Fibroblast of skin of left biceps (primary cell): ENCODE results near the gene ZNF839.
"Not testable (repeated sequence)": the region's sequence is repeated elsewhere in the genome, so short reads cannot be mapped to it uniquely, and the experiment has no call there.

ENCODE experiments used
- DNase-seq, 2 experiments: peaks; one replicate each; pipeline ENCODE4 v3.0.0-alpha.2; 2013; ENCODE audit warnings: low read depth in 2 of 2

Gene ZNF839

DNA sequence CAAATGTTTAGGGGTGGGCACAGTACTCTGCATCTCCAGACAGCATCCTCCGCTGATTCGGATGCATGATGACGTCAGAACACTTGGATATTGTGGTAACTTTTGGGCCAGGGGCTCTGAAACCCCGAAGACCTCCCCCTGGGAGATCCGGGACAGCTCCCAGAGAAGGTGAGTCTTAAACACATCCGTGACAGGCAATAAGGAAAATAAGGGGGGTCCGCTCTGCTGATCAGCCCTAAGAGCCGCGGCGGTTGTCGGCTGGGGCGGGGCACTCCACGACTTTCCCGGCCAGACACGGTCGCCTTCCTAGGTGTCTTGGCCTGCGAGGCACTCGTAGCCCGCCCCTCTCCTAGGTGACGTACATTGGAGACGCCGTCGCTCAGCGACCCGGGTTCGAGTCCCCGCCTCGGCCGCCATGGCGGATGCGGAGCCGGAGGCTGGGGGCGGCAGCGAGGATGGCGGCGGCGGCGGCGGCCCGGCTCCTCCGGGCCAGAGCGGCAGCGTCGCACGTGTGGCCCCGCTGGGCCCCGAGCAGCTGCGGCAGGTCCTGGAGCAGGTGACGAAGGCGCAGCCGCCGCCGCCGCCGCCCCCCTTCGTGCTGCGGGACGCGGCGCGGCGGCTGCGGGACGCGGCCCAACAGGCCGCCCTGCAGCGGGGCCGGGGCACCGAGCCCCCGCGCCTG is at the start of gene ZNF839:
TSS of gene ZNF839 (plus strand) at position 396 of the 682 bp plus-strand sequence. CDS start at position 416, 20 bp downstream.
- DNase-seq: peak; percentile 69 to 73

DNA sequence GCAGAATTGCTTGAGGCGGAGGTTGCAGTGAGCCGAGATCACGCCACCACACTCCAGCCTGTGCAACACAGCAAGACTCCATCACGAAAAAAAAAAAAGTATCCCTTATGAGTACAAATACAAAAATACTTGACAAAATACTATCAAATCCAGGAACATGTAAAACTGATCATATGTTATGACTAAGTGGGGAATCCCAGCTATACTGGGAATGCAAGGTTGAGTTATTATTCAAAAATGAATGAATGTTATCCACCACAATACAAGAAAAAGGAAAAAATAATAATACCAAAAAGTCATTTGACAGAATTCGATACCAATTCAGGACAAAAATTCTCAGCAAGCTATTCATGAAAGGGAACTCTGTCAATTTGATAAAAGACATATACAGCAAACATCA is 47.2 kb upstream of the ZNF839 start:
- DNase-seq: no peak

- no peak for DNase-seq
Observed at GRCh38 chr14:102275866-102276265, 43.7 kb upstream of the ZNF839 start.

GRCh38 chr14:102277874-102278630 is 41.5 kb upstream of the ZNF839 start:
- DNase-seq: no peak

GRCh38 chr14:102278631-102278935 is 41.0 kb upstream of the ZNF839 start:
- DNase-seq: no peak

- DNase-seq: no peak
Observed at GRCh38 chr14:102279282-102279681, 40.3 kb upstream of the ZNF839 start.

DNA sequence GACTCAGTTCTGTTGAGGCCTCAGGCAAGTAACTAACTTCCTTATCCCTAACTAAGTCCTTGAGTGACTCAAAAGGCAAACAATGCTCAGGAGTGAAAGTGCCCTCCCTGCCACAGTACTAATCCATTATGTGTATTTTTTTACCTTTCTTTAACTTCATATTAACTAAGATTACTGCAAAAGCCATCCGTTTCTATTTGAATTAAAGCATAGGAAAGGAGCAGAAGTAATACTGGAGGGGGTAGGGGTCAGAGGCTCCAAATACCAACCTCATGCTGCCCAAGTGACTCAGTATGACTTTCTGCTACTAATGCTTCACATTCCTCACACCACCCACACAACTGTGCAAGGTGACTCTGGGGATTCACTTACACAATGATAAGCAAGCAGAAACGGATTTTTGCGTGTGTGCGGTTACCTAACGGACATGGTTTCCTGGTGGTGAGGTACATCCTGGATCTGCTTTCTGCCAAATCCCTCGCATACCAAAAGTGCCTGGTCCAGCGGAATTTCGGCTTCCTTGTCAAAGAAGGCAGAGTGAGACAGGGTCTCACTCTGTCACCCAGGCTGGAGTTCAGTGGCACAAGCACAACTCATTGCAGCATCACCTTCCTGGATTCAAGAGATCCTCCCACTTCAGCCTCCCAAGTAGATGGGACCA is 39.7 kb upstream of the ZNF839 start:
- DNase-seq: peak; percentile 77

DNA sequence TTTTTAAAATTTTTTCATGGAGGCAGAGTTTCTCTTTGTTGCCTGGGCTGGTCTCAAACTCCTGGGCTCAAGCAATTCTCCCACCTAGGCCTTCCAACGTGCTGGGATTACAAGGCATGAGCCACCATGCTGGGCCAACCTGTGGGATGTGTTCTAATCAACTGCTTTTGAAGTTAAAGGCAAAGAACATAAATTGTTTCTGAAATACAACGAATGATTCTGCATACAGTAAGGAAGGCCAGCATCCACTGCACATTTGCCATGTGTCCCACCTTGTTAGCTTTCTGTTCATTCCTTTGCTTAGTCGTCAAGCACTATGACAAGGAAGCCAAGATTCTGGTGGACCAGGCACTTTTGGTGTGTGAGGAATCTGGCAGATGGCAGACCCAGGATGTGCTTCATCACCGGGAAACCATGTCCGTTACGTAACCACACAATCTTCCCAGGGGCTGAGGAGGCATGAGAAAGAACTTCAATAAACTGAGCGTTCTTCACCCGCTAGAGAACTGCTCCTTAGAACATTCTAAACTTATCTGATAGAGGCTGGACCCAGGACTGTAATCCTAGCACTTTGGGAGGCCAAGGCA is 39.1 kb upstream of the ZNF839 start:
- peak; percentile 65 to 70 for DNase-seq

- no peak for DNase-seq
Observed at GRCh38 chr14:102282751-102283465, 36.6 kb upstream of the ZNF839 start.

DNA sequence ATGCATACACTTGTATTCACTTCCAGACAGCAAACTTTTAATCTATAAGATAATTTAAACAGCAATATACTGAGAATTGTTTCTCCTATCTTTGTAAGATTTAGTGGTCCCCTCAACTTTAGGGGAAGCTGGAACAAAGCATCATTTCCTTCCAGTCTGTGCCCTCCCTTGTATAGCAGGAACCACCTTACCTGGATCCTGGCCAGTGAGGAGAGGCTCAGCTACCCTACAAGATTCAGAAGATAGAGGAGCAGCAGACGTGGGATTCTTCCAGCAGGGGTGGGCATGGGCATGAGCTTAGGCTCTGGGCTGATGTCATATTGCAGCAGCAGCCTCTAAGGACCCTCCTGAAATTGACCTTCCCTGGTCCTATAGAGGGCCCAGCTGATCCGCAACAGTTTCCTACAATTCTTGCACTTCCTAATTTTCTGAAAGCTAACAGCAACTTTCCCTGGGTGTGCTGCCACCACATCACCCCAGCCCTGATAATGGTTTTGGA is 35.9 kb upstream of the ZNF839 start:
- no peak for DNase-seq

GRCh38 chr14:102285106-102285505 is 34.4 kb upstream of the ZNF839 start:
- DNase-seq: no peak

DNA sequence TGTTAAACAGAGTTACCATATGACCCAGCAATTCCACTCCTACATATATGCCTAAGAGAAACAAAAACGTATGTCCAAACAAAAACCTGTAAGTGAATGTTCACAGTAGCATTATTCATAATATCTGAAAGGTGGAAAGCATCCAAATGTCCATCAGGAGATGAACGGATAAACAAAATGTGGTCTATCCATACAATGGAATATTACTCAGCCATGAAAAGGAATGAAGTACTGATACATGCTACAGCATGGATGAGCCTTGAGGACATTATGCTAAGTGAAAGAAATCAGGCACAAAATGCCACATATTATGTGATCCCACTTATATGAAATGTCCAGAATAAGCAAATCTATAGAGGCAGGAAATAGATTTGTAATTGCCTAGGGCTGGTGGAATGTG is 31.4 kb upstream of the ZNF839 start:
- DNase-seq: no peak

DNA sequence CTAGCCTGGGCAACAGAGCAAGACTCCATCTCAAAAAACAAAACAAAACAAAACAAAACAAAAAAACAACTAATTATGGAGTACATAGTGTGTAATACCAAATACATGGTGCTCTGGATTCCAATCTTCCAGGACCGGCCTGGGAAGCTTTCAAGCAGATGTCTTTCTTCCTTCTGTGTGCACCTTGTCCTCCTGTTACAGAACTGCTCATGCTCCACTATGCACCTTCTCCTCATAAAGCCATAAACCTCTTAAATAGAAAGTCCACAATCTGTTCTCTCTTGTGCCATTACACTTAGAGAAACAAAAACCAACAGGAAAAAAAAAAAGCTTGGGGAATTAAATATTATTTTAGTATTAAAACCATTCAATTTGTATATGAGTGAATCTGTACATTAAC is 27.1 kb upstream of the ZNF839 start:
- no peak for DNase-seq

GRCh38 chr14:102293781-102294180 is 25.8 kb upstream of the ZNF839 start:
- DNase-seq: no peak

- no peak for DNase-seq
Observed at GRCh38 chr14:102295270-102295669, 24.3 kb upstream of the ZNF839 start.

DNA sequence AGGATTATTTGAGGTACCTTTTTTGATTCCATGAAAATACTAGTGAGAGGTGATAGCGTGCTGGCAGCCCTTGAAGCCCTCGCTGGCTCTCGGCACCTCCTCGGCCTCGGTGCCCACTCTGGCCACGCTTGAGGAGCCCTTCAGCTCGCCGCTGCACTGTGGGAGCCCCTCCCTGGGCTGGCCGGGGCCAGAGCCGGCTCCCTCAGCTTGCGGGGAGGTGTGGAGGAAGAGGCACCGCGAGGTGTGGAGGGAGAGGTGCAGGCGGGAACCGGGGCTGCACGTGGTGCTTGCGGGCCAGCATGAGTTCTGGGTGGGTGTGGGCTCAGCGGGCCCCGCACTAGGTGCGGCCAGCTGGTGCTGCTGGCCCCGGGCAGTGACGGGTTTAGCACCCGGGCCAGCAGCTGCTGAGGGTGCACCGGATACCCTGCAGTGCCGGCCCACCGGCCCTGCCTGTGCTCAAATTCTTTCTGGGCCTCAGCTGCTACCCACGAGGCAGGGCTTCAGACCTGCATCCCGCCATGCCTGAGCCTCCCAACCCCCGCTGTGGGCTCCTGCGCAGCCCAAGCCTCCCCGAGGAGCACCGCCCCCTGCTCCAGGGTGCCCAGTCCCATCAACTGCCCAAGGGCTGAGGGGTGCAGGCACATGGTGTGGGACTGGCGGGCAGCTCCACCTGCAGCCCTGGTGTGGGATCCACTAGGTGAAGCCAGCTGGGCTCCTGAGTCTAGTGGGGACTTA is 21.9 kb upstream of the ZNF839 start:
- DNase-seq: no peak

DNA sequence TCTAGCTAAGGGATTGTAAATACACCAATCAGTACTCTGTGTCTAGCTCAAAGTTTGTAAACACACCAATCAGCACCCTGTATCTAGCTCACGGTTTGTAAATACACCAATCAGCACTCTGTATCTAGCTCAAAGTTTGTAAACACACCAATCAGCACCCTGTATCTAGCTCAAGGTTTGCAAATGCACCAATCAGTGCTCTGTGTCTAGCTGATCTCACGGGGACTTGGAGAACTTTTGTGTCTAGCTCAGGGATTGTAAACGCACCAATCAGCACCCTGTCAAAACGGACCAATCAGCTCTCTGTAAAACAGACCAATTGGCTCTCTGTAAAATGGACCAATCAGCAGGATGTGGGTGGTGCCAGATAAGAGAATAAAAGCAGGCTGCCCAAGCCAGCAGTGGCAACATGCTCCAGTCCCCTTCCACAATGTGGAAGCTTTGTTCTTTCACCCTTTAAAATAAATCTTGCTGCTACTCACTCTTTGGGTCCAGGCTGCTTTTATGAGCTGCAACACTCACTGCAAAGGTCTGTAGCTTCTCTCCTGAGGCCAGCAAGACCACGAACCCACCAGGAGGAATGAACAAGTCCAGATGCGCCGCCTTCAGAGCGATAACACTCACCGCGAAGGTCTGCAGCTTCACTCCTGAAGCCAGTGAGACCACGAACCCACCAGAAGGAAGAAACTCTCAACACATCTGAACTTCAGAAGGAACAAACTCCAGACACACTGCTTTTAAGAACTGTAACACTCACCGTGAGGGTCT is 21.1 kb upstream of the ZNF839 start:
- not testable (repeated sequence) for DNase-seq

GRCh38 chr14:102303664-102304063 is 15.9 kb upstream of the ZNF839 start:
- no peak for DNase-seq

GRCh38 chr14:102304611-102305506 is 14.7 kb upstream of the ZNF839 start, which contains the start of gene MOK:
TSS of gene MOK (minus strand) at chr14:102305164. CDS start at chr14:102304968, 196 bp downstream.
- peak; percentile 75 to 84 for DNase-seq
